MG63 (cell line): Measurements from ENCODE around the gene EPS8L1. TPM values are rescaled to one million over a fixed set of nuclear protein-coding genes. Genes with fewer than 3 reads are reported as not detected.

ENCODE experiments used
- DNase-seq: peaks from one replicate; pipeline ENCODE4 v3.0.0-alpha.2; 2020
- H3K27me3 ChIP-seq: fragments of 250-450 bp; sonication (Bioruptor Pico); 2 replicates; pipeline ENCODE4 v1.5.1; 2020; ENCODE audit warnings: mild to moderate bottlenecking, moderate library complexity
- H3K36me3 ChIP-seq: fragments of 250-450 bp; sonication (Bioruptor Pico); 2 replicates; pipeline ENCODE4 v1.5.1; 2020; ENCODE audit warnings: mild to moderate bottlenecking, moderate library complexity
- H3K4me3 ChIP-seq: fragments of 250-450 bp; sonication (Bioruptor Pico); 2 replicates; pipeline ENCODE4 v1.5.1; 2020; ENCODE audit warnings: mild to moderate bottlenecking, moderate library complexity
- H3K9me3 ChIP-seq: fragments of 250-450 bp; sonication (Bioruptor Pico); 2 replicates; pipeline ENCODE4 v1.5.1; 2020; ENCODE audit warnings: mild to moderate bottlenecking, moderate library complexity
- total RNA-seq: library from RNA; depleted of rRNA; stranded (reverse); fragments of >200 nt; shearing (Covaris generic); gene quantifications from 2 replicates; pipeline ENCODE4 v1.2.3, GENCODE V29; 2014; ENCODE audit warnings: low replicate concordance

Gene EPS8L1
- total RNA-seq, 1 experiment from 2014 or later: 1.1 TPM

DNA sequence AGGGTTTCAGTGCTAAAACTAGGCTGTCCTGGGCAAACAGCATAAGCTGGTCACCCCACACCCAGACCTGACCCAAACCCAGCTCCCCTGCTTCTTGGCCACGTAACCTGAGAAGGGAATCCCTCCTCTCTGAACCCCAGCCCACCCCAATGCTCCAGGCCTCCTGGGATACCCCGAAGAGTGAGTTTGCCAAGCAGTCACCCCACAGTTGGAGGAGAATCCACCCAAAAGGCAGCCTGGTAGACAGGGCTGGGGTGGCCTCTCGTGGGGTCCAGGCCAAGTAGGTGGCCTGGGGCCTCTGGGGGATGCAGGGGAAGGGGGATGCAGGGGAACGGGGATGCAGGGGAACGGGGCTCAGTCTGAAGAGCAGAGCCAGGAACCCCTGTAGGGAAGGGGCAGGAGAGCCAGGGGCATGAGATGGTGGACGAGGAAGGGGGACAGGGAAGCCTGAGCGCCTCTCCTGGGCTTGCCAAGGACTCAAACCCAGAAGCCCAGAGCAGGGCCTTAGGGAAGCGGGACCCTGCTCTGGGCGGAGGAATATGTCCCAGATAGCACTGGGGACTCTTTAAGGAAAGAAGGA, 39.0 kb downstream of the EPS8L1 start:
- no peak overlapping the region for H3K4me3 ChIP-seq
- H3K9me3 ChIP-seq: no peaks in the 10 kb centered on the region
- H3K36me3 ChIP-seq: peaks cover 17% of the 10 kb centered on the region
- H3K27me3 ChIP-seq: no peaks in the 10 kb centered on the region
- DNase-seq: no peak

DNA sequence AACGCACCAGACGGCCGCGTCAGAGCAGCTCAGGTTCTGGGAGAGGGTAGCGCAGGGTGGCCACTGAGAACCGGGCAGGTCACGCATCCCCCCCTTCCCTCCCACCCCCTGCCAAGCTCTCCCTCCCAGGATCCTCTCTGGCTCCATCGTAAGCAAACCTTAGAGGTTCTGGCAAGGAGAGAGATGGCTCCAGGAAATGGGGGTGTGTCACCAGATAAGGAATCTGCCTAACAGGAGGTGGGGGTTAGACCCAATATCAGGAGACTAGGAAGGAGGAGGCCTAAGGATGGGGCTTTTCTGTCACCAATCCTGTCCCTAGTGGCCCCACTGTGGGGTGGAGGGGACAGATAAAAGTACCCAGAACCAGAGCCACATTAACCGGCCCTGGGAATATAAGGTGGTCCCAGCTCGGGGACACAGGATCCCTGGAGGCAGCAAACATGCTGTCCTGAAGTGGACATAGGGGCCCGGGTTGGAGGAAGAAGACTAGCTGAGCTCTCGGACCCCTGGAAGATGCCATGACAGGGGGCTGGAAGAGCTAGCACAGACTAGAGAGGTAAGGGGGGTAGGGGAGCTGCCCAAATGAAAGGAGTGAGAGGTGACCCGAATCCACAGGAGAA, 39.9 kb downstream of the EPS8L1 start:
- no peak for DNase-seq
- peaks cover 17% of the 10 kb centered on the region for H3K36me3 ChIP-seq
- H3K27me3 ChIP-seq: no peaks in the 10 kb centered on the region
- peak overlapping the region; percentile 90 for H3K4me3 ChIP-seq
- H3K9me3 ChIP-seq: no peaks in the 10 kb centered on the region

DNA sequence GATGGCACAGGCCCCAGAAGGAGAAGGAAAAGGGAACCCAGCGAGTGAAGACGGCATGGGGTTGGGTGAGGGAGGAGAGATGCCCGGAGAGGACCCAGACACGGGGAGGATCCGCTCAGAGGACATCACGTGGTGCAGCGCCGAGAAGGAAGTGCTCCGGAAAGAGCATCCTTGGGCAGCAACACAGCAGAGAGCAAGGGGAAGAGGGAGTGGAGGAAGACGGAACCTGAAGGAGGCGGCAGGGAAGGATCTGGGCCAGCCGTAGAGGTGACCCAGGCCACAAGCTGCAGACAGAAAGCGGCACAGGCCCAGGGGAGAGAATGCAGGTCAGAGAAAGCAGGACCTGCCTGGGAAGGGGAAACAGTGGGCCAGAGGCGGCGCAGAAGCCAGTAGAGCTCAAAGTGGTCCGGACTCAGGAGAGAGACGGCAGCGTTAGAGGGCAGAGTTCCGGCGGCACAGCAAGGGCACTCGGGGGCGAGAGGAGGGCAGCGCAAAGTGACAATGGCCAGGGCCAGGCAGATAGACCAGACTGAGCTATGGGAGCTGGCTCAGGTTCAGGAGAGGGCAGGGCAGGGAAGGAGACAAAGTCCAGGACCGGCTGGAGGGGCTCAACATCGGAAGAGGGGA, 40.7 kb downstream of the EPS8L1 start:
- Histone ChIP-seq H3K27me3 (no peaks in the 10 kb centered on the region), H3K36me3 (peaks cover 17% of the 10 kb centered on the region), H3K9me3 (no peaks in the 10 kb centered on the region), H3K4me3 (peak overlapping the region; percentile 90)
- DNase-seq: peak; percentile 58

DNA sequence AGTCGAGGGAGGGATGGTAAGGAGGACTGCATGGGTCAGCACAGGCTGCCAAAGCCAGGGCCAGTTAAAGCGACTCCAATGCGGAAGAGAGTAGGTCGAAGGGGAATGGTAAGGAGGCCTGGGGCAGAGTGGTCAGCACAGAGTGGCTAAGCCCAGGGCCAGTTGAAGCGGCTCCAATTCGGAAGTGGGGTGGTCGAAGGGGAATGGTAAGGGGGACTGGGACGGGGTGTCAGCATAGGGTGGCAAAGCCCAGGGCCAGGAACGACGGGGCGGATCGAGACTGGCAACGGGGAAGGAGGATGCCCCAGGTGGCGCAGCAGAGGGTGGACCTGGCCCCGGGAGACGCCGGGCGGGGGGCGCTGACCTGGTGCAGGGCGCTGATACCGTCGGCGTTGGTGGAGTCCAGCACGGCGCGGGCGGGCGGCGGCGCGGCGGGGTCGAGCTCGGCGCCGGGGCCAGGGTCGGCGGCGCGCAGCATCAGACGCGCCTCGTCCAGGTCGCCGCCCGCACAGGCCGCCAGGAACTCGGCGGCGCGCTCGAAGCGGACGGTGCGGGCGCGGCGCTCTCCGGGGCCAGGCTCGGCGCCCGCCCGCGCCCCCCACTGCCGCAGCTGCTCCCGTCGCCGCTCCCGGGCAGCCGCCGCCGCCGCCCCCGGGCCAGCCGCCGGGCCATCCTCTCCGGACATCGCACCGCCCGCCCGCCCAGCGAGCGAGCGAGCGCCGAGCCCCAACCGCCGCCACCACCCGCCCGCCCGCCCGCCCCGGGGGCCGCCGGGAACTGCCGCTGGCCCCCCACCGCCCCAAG, 41.4 kb downstream of the EPS8L1 start, which contains the start of gene PPP1R12C:
Gene PPP1R12C (minus strand): TSS at position 779 of the 804 bp plus-strand sequence. CDS start 94 bp downstream, at position 685.
- H3K4me3 ChIP-seq: peak within 1 kb of the TSS; percentile 90
- DNase-seq: no peak
- H3K36me3 ChIP-seq: peaks cover 17% of the 10 kb centered on the region
- no peaks in the 10 kb centered on the region for H3K27me3 ChIP-seq
- no peaks in the 10 kb centered on the region for H3K9me3 ChIP-seq

GRCh38 chr19:55117663-55118391, 42.2 kb downstream of the EPS8L1 start:
- Histone ChIP-seq H3K9me3 (no peaks in the 10 kb centered on the region), H3K36me3 (peaks cover 10% of the 10 kb centered on the region), H3K4me3 (peak overlapping the region; percentile 64), H3K27me3 (no peaks in the 10 kb centered on the region)
- DNase-seq: peak; percentile 100

DNA sequence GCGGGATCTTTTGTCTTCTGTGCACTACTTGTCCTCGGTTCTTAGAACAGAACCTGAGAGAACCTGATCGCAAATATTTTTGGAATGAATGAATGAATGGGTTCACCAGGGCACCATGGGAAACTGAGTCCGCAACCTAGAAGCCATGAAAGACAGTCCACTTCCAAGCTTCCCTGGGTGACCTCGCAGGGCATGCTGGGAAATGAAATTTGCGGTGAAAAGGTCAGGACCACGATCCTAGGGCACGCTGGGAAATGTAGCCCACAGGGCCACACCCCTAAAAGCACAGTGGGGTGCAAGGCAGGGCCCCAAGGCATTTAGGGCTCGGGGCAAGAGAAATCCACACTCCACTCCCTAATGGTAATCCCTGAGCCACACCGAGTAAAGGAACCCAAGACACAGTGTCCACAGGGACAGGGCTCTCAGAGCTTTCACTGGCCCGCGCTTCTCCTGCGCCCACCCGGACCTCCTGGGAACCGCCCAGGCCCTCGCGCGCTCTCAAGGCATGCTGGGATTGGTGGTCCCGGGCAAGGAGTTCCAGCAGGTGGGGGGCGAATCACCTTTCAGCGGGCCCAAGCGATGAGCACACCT, 42.8 kb downstream of the EPS8L1 start:
- H3K9me3 ChIP-seq: no peaks in the 10 kb centered on the region
- H3K27me3 ChIP-seq: no peaks in the 10 kb centered on the region
- peaks cover 9% of the 10 kb centered on the region for H3K36me3 ChIP-seq
- no peak for DNase-seq
- H3K4me3 ChIP-seq: peak overlapping the region; percentile 64

DNA sequence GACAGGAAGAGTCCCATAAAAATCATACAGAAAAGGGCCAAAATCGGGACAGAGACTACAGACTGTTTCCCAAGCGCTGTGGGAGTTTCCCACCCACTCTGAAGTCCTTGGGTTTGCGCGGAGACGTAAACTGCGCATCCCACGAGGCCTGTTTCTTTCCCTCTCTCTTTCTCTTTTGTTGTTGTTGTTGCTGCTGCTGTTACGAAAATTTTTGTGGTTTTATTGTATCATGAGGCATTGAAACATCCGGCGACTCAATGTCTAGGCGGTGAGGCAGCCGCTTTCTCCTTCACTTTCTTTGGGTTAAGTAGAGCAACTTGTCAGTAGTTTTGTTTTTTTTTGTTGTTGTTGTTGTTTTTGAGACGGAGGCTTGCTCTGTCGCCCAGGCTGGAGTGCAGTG, 43.4 kb downstream of the EPS8L1 start:
- DNase-seq: no peak
- Histone ChIP-seq H3K4me3 (no peak overlapping the region), H3K27me3 (peaks cover under 1% of the 10 kb centered on the region; the same call in 1 of the 2 replicates), H3K9me3 (no peaks in the 10 kb centered on the region), H3K36me3 (peaks cover 9% of the 10 kb centered on the region)

DNA sequence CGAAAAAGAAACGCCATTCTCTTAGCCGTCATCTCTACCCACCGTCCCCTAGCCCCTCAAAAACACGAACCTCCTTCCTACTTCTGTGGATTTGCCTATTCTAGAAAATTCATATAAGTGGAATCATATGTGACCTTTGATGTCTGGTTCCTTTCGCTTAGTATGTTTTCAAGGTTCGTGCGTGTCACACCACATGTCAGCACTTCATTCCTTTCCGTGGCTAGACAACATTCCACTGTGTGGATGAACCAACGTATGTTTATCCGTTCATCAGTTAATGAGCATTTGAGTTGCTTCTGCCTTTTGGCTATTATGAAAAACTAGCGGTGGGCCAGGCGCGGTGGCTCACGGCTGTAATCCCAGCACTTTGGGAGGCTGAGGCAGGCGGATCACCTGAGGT, 55.8 kb downstream of the EPS8L1 start:
- H3K9me3 ChIP-seq: no peaks in the 10 kb centered on the region
- DNase-seq: no peak
- peaks cover 5% of the 10 kb centered on the region; the same call in 1 of the 2 replicates for H3K27me3 ChIP-seq
- H3K4me3 ChIP-seq: no peak overlapping the region
- no peaks in the 10 kb centered on the region for H3K36me3 ChIP-seq

GRCh38 chr19:55132453-55133129, 56.9 kb downstream of the EPS8L1 start:
- Histone ChIP-seq H3K27me3 (peaks cover 5% of the 10 kb centered on the region; the same call in 1 of the 2 replicates), H3K36me3 (no peaks in the 10 kb centered on the region), H3K4me3 (no peak overlapping the region), H3K9me3 (no peaks in the 10 kb centered on the region)
- no peak for DNase-seq

DNA sequence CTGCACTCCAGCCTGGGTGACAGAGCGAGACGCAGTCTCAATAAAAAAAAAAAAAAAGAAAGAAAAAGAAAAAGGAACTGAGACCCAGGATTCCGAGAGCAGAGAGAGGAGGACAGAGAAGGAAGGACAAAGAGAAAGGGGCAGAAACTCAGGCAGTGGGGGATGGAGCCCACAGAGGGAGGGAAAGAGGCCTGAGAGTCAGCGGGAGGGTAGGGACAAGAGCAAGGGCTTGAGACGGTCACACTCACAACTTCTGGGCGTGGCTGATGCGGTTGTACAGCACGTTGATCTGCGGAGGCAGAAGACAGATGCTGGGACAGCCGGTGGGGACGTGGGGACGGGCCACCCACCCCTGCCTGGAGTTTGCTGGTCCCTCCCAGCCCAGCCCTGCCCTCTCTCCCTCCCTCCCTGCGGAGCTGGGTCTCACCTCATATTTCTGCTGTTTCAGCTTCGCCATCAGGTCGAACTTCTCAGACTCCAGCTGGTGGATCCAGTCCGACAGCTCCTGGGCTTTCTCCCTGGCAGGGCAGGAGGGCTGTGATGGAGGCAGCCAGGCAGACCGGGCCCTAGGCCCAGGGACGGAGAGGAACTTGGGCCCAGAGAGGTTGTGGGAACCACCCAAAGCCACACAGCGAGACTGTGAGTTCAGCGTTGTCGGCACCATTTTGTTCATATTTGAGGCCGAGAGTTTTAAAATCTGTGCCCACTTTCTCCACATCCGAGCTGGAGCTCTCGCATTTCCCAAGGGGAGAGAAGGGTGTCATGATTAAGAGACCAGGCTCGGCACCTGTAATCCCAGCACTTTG, 58.2 kb downstream of the EPS8L1 start:
- Histone ChIP-seq H3K36me3 (no peaks in the 10 kb centered on the region), H3K4me3 (no peak overlapping the region), H3K9me3 (no peaks in the 10 kb centered on the region), H3K27me3 (peaks cover 5% of the 10 kb centered on the region; the same call in 1 of the 2 replicates)
- no peak for DNase-seq

GRCh38 chr19:55134736-55135135, 59.1 kb downstream of the EPS8L1 start:
- DNase-seq: no peak
- Histone ChIP-seq H3K36me3 (no peaks in the 10 kb centered on the region), H3K27me3 (peaks cover 5% of the 10 kb centered on the region; the same call in 1 of the 2 replicates), H3K4me3 (no peak overlapping the region), H3K9me3 (no peaks in the 10 kb centered on the region)

- no peaks in the 10 kb centered on the region for H3K36me3 ChIP-seq
- no peak for DNase-seq
- no peaks in the 10 kb centered on the region for H3K9me3 ChIP-seq
- H3K4me3 ChIP-seq: no peak overlapping the region
- peaks cover 1% of the 10 kb centered on the region; the same call in 1 of the 2 replicates for H3K27me3 ChIP-seq
These were observed 60.9 kb downstream of the EPS8L1 start for GRCh38 chr19:55136399-55137102.
